Mesenchymal stem cell (in vitro differentiated cells and primary cell): ENCODE measurements around the gene TGOLN2.
"Not testable (repeated sequence)": the region's sequence is repeated elsewhere in the genome, so short reads cannot be mapped to it uniquely, and the experiment has no call there.

Source experiments
- DNase-seq: peaks from one replicate; pipeline ENCODE4 v3.0.0-alpha.2; 2013
- H2AFZ ChIP-seq: one replicate; pipeline ENCODE4 v1.6.1; 2013; ENCODE audit warnings: low read depth, mild to moderate bottlenecking, control low read depth, inconsistent platforms, low read length, moderate library complexity
- H2AK5ac ChIP-seq: 2 replicates; pipeline ENCODE4 v1.6.1; 2013; ENCODE audit warnings: low read length, moderate library complexity, mild to moderate bottlenecking, inconsistent platforms; ENCODE audit not compliant: severe bottlenecking
- H2BK120ac ChIP-seq: one replicate; pipeline ENCODE4 v1.6.1; 2013; ENCODE audit warnings: low read depth, mild to moderate bottlenecking, inconsistent platforms, low read length, moderate library complexity
- H2BK12ac ChIP-seq, 2 experiments: one replicate each; pipeline ENCODE4 v1.6.1; 2013; ENCODE audit warnings: inconsistent platforms in 2 of 2, low read length in 2 of 2, mild to moderate bottlenecking in 2 of 2, moderate library complexity in 2 of 2, control low read depth in 1 of 2
- H2BK15ac ChIP-seq: one replicate; pipeline ENCODE4 v1.6.1; 2013; ENCODE audit warnings: mild to moderate bottlenecking, low read depth, inconsistent platforms; ENCODE audit not compliant: poor library complexity, severe bottlenecking
- H2BK5ac ChIP-seq: 2 replicates; pipeline ENCODE4 v1.6.1; 2013; ENCODE audit warnings: low read depth, mild to moderate bottlenecking, low read length, control low read depth, inconsistent platforms; ENCODE audit not compliant: poor library complexity, severe bottlenecking
- H3K14ac ChIP-seq, 2 experiments: one replicate each; pipeline ENCODE4 v1.6.1; 2013; ENCODE audit warnings: inconsistent platforms in 2 of 2, low read length in 2 of 2, control low read depth in 1 of 2, mild to moderate bottlenecking in 1 of 2, moderate library complexity in 1 of 2
- H3K18ac ChIP-seq, 2 experiments: one replicate each; pipeline ENCODE4 v1.6.1; 2013; ENCODE audit warnings: inconsistent platforms in 2 of 2, low read length in 2 of 2, control low read depth in 1 of 2, low read depth in 1 of 2, mild to moderate bottlenecking in 1 of 2
- H3K23ac ChIP-seq, 2 experiments: one replicate each; pipeline ENCODE4 v1.6.1; 2013; ENCODE audit warnings: inconsistent platforms in 2 of 2, low read length in 2 of 2, mild to moderate bottlenecking in 2 of 2, moderate library complexity in 2 of 2, control low read depth in 1 of 2
- H3K27ac ChIP-seq: 2 replicates; pipeline ENCODE4 v1.5.1; 2013; ENCODE audit warnings: mild to moderate bottlenecking, moderate library complexity, low read length, control low read depth, inconsistent platforms; ENCODE audit not compliant: poor library complexity, severe bottlenecking
- H3K27me3 ChIP-seq, 2 experiments: 2 replicates each; pipeline versions ENCODE4 v1.6.1 to v1.7.0; 2013; ENCODE audit warnings: low read length in 2 of 2, mild to moderate bottlenecking in 2 of 2, moderate library complexity in 2 of 2, control low read depth in 1 of 2, inconsistent platforms in 1 of 2; ENCODE audit not compliant: control insufficient read depth in 1 of 2, insufficient read depth in 1 of 2
- H3K36me3 ChIP-seq, 2 experiments: 2 replicates each; pipeline versions ENCODE4 v1.6.1 to v1.7.0; 2013; ENCODE audit warnings: low read length in 2 of 2, control low read depth in 1 of 2, inconsistent platforms in 1 of 2, low read depth in 1 of 2, mild to moderate bottlenecking in 1 of 2; ENCODE audit not compliant: insufficient read depth in 2 of 2, control insufficient read depth in 1 of 2
- H3K4ac ChIP-seq, 2 experiments: one replicate each; pipeline ENCODE4 v1.6.1; 2013; ENCODE audit warnings: inconsistent platforms in 2 of 2, low read length in 2 of 2, mild to moderate bottlenecking in 2 of 2, moderate library complexity in 2 of 2, control low read depth in 1 of 2, low read depth in 1 of 2
- H3K4me1 ChIP-seq: 2 replicates; pipeline ENCODE4 v1.6.1; 2013; ENCODE audit warnings: low read depth, low read length, control low read depth; ENCODE audit not compliant: control insufficient read depth, insufficient read depth
- H3K4me2 ChIP-seq: 2 replicates; pipeline ENCODE4 v1.6.1; 2013; ENCODE audit warnings: low read length, mild to moderate bottlenecking, inconsistent platforms; ENCODE audit not compliant: poor library complexity, severe bottlenecking
- H3K4me3 ChIP-seq, 2 experiments: 2 replicates each; pipeline versions ENCODE4 v1.5.1 to v1.7.0; 2013; ENCODE audit warnings: low read length in 2 of 2, mild to moderate bottlenecking in 2 of 2, control low read depth in 1 of 2, low read depth in 1 of 2; ENCODE audit not compliant: insufficient read depth in 1 of 2
- H3K79me1 ChIP-seq: replicated peaks from 2 replicates; pipeline ENCODE4 v1.6.1; 2013; ENCODE audit warnings: mild to moderate bottlenecking, control low read depth, low read length, inconsistent platforms; ENCODE audit not compliant: poor library complexity, severe bottlenecking
- H3K9ac ChIP-seq: 2 replicates; pipeline ENCODE4 v1.7.0; 2013; ENCODE audit warnings: mild to moderate bottlenecking, low read length, moderate library complexity
- H3K9me3 ChIP-seq: 2 replicates; pipeline ENCODE4 v1.7.0; 2013; ENCODE audit warnings: mild to moderate bottlenecking, low read length; ENCODE audit not compliant: control insufficient read depth
- H4K8ac ChIP-seq: one replicate; pipeline ENCODE4 v1.6.1; 2013; ENCODE audit warnings: inconsistent platforms, mild to moderate bottlenecking, low read length, moderate library complexity
- H4K91ac ChIP-seq: one replicate; pipeline ENCODE4 v1.6.1; 2013; ENCODE audit warnings: mild to moderate bottlenecking, low read length, inconsistent platforms
- WGBS: methylation state at CpG from one replicate; pipeline ENCODE4 v1.1.7; 2013; ENCODE audit warnings: mixed read lengths; 5-methylcytosine and 5-hydroxymethylcytosine counted together

The TGOLN2 gene

DNA sequence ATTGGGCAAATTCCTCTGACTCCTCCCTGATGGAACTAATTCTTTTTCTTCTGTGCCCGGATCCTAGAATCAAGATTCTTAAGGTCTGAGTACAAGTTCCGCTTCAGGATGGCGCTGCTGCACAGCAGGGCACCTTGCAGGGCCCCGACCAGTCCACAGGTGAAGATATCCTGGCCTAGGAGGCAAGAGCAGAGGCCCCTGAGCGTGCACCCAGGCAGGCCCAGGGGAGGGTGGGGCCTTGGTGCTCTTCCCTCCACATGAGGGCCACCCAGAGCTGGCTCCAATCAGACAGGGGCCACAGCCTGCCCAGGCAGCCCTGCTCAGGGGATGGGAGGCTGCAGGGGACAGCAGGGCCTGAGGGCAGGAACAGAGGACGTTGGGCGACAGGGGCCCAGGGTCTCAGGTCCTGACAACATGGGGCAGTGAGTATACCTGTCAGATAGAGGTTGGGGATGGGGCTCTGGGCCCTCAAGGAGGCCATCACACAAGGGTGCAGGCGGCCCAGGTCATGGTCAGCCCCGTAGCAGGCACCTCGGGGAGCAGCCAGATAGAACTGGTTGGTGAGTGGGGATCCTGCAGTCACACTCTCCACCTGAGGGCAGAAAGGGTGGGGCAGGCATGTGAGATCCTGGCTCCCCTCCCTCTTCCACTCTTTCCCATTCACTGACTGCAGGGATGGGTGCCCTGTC, 15.6 kb upstream of the TGOLN2 start:
- H3K27ac ChIP-seq, H2BK12ac ChIP-seq, H3K4me2 ChIP-seq, H3K18ac ChIP-seq, H3K4me3 ChIP-seq, H3K9ac ChIP-seq, H3K23ac ChIP-seq, H2AK5ac ChIP-seq, H2BK5ac ChIP-seq, H2AFZ ChIP-seq, H2BK120ac ChIP-seq, H3K4me1 ChIP-seq, H3K9me3 ChIP-seq, H3K4ac ChIP-seq, DNase-seq, H4K91ac ChIP-seq, H3K14ac ChIP-seq, H2BK15ac ChIP-seq, H4K8ac ChIP-seq, H3K79me1 ChIP-seq: not testable (repeated sequence)
- Histone ChIP-seq H3K36me3 (peaks cover 43 to 54% of the 10 kb centered on the region in 2 experiments), H3K27me3 (peaks cover 5 to 13% of the 10 kb centered on the region in 2 experiments)
- 93% methylated on average over 9 of the region's 10 CpGs for WGBS

DNA sequence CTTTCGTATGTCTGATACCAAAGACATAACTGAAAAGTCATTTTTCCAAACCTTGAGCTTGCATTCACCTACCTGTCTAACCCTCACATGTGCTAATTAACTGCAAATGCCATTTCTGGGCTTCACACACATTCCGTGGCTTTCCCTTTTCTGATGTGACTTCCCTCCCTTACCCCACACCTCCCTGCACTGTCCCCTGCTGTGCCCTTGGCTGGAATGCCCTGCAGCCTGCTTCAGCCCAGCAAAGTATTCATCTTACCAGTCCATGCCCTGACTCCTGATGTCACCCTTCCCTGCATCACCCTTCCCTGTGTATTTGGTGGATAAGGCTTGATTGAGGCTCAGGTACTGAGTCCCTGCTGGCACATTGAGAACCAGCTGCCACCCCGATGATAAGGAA, 14.4 kb upstream of the TGOLN2 start:
- Histone ChIP-seq H3K27ac (no peak overlapping the region), H3K4me3 (no peak overlapping the region), H2BK15ac (no peak overlapping the region), H3K4ac (no peak overlapping the region), H2AK5ac (no peak overlapping the region), H3K36me3 (peaks cover 40 to 44% of the 10 kb centered on the region in 2 experiments), H2BK120ac (no peak overlapping the region), H3K4me1 (peaks cover 5% of the 10 kb centered on the region), H2BK5ac (no peak overlapping the region), H3K18ac (no peak overlapping the region), H3K27me3 (peaks cover 5 to 14% of the 10 kb centered on the region in 2 experiments), H2BK12ac (no peak overlapping the region), H3K79me1 (peaks cover 2% of the 10 kb centered on the region), H3K4me2 (no peak overlapping the region), H3K9me3 (no peaks in the 10 kb centered on the region), H3K23ac (no peak overlapping the region), H3K14ac (no peak overlapping the region), H4K91ac (no peak overlapping the region), H2AFZ (no peak overlapping the region), H4K8ac (no peak overlapping the region), H3K9ac (no peak overlapping the region)
- 94% methylated on average over 3 of the region's 3 CpGs for WGBS
- no peak for DNase-seq

DNA sequence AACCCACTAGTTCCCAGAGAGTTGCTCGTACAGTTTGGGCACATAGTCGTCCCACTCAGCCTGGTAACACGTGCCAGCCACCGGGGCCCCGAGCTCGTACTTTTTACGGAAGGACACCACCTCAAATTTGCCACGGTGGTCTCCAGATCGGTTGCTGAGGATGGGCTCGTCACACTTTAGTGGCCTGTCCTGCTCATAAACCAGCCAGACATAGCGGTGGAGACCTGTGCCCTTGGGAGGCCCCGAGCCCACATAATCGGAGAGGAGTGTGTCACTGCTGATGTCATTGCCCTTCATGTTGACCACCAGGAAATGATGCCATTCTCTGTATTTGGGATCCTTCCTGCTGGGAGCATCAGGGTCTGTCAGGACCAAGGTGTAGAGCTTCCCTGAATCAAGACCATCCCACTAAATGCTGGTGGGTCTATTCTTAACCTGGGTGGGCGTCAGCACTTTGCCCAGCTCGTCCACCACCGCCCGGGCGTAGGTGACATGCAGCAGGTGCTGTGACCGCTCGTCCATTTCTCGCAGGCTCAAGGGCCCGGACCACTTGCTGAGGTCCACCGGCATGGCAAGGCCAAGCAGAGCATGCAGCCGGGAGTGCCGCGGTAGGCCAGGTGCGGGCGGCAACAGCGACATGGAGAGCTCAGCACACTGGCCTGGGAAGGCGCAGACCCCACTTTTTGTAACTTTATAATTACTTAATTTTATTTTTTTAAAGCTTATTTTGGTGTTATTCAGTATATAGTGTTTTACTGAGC, 13.7 kb upstream of the TGOLN2 start:
- no peak for DNase-seq
- Histone ChIP-seq H2BK120ac (no peak overlapping the region), H3K27ac (no peak overlapping the region), H4K8ac (no peak overlapping the region), H3K18ac (no peak overlapping the region), H2BK5ac (no peak overlapping the region), H3K9ac (no peak overlapping the region), H3K23ac (no peak overlapping the region), H3K4me2 (no peak overlapping the region), H3K4me3 (no peak overlapping the region), H2BK12ac (no peak overlapping the region), H3K27me3 (peaks cover 5 to 14% of the 10 kb centered on the region in 2 experiments), H3K9me3 (no peaks in the 10 kb centered on the region), H3K4me1 (peaks cover 5% of the 10 kb centered on the region), H2BK15ac (no peak overlapping the region), H2AK5ac (no peak overlapping the region), H3K36me3 (peaks cover 37% of the 10 kb centered on the region in 2 experiments), H3K79me1 (peaks cover 2% of the 10 kb centered on the region), H2AFZ (no peak overlapping the region), H3K14ac (no peak overlapping the region), H4K91ac (no peak overlapping the region), H3K4ac (no peak overlapping the region)
- WGBS = 94% methylated on average over 24 of the region's 30 CpGs
